SK-N-SH treated with all-trans-retinoic acid at 6 μM for 48 hours (cell line): Measurements from ENCODE around the gene KCNK17.

Source experiments
- ARNTL ChIP-seq: fragments of 450-650 bp; formaldehyde crosslinking; IDR thresholded peaks from 2 replicates; pipeline ENCODE4 v1.5.0; 2020; ENCODE audit warnings: low read depth, mild to moderate bottlenecking, moderate library complexity, borderline replicate concordance
- CREB5 ChIP-seq: fragments of 250-450 bp; sonication (Bioruptor Pico); IDR thresholded peaks from 2 replicates; pipeline ENCODE4 v1.5.1; 2020; ENCODE audit warnings: low read depth, mild to moderate bottlenecking, moderate library complexity
- OSR1 ChIP-seq: fragments of 250-450 bp; sonication (Bioruptor Pico); IDR thresholded peaks from 2 replicates; pipeline ENCODE4 v1.8.0; 2022; ENCODE audit warnings: moderate library complexity, mild to moderate bottlenecking, inconsistent platforms
- POU6F1 ChIP-seq: fragments of 250-450 bp; sonication (Bioruptor Pico); IDR thresholded peaks from 2 replicates; pipeline ENCODE4 v1.8.0; 2021; ENCODE audit warnings: low read depth, mild to moderate bottlenecking, moderate library complexity, borderline replicate concordance
- PPARA ChIP-seq: fragments of 250-450 bp; sonication (Bioruptor Pico); IDR thresholded peaks from 2 replicates; pipeline ENCODE4 v1.5.0; 2020; ENCODE audit warnings: mild to moderate bottlenecking, borderline replicate concordance
- TCF4 ChIP-seq: fragments of 250-450 bp; sonication (Bioruptor Pico); IDR thresholded peaks from 2 replicates; pipeline ENCODE4 v1.8.0; 2021; ENCODE audit warnings: mild to moderate bottlenecking, moderate library complexity, borderline replicate concordance
- TOX ChIP-seq: fragments of 250-450 bp; sonication (Bioruptor Pico); IDR thresholded peaks from 2 replicates; pipeline ENCODE4 v1.8.0; 2021; ENCODE audit warnings: mild to moderate bottlenecking, moderate library complexity, borderline replicate concordance
- ZFP3 ChIP-seq: fragments of 250-450 bp; sonication (Bioruptor Pico); IDR thresholded peaks from 2 replicates; pipeline ENCODE4 v1.5.0; 2020; ENCODE audit warnings: mild to moderate bottlenecking, moderate library complexity
- ZFP30 ChIP-seq: fragments of 450-650 bp; formaldehyde crosslinking; IDR thresholded peaks from 2 replicates; pipeline ENCODE4 v1.5.0; 2022; ENCODE audit warnings: mild to moderate bottlenecking, moderate library complexity
- ZNF565 ChIP-seq: fragments of 450-650 bp; formaldehyde crosslinking; conservative IDR thresholded peaks from 2 replicates; pipeline ENCODE4 v1.5.0; 2020; ENCODE audit warnings: low read depth, mild to moderate bottlenecking, moderate library complexity
- TF ChIP-seq, protein P1 (sequence below): fragments of 250-450 bp; sonication (Bioruptor Pico); IDR thresholded peaks from 2 replicates; pipeline ENCODE4 v1.8.0; 2020; ENCODE audit warnings: mild to moderate bottlenecking, moderate library complexity, borderline replicate concordance
- TF ChIP-seq, protein P2 (sequence below): fragments of 250-450 bp; sonication (Bioruptor Pico); IDR thresholded peaks from 2 replicates; pipeline ENCODE4 v1.5.0; 2020; ENCODE audit warnings: mild to moderate bottlenecking, moderate library complexity

- TF ChIP-seq CREB5 (CRISPR knock-in tag) (no peak), ZFP30 (CRISPR knock-in tag) (no peak), PPARA (CRISPR knock-in tag) (no peak), ZFP3 (CRISPR knock-in tag) (no peak), POU6F1 (CRISPR knock-in tag) (no peak), ZNF565 (no peak), OSR1 (CRISPR knock-in tag) (no peak), ARNTL (CRISPR knock-in tag) (no peak), TOX (CRISPR knock-in tag) (no peak), TCF4 (CRISPR knock-in tag) (no peak)
- TF ChIP-seq, protein P1, sequence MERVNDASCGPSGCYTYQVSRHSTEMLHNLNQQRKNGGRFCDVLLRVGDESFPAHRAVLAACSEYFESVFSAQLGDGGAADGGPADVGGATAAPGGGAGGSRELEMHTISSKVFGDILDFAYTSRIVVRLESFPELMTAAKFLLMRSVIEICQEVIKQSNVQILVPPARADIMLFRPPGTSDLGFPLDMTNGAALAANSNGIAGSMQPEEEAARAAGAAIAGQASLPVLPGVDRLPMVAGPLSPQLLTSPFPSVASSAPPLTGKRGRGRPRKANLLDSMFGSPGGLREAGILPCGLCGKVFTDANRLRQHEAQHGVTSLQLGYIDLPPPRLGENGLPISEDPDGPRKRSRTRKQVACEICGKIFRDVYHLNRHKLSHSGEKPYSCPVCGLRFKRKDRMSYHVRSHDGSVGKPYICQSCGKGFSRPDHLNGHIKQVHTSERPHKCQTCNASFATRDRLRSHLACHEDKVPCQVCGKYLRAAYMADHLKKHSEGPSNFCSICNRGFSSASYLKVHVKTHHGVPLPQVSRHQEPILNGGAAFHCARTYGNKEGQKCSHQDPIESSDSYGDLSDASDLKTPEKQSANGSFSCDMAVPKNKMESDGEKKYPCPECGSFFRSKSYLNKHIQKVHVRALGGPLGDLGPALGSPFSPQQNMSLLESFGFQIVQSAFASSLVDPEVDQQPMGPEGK (CRISPR knock-in tag) = no peak
- TF ChIP-seq, protein P2, sequence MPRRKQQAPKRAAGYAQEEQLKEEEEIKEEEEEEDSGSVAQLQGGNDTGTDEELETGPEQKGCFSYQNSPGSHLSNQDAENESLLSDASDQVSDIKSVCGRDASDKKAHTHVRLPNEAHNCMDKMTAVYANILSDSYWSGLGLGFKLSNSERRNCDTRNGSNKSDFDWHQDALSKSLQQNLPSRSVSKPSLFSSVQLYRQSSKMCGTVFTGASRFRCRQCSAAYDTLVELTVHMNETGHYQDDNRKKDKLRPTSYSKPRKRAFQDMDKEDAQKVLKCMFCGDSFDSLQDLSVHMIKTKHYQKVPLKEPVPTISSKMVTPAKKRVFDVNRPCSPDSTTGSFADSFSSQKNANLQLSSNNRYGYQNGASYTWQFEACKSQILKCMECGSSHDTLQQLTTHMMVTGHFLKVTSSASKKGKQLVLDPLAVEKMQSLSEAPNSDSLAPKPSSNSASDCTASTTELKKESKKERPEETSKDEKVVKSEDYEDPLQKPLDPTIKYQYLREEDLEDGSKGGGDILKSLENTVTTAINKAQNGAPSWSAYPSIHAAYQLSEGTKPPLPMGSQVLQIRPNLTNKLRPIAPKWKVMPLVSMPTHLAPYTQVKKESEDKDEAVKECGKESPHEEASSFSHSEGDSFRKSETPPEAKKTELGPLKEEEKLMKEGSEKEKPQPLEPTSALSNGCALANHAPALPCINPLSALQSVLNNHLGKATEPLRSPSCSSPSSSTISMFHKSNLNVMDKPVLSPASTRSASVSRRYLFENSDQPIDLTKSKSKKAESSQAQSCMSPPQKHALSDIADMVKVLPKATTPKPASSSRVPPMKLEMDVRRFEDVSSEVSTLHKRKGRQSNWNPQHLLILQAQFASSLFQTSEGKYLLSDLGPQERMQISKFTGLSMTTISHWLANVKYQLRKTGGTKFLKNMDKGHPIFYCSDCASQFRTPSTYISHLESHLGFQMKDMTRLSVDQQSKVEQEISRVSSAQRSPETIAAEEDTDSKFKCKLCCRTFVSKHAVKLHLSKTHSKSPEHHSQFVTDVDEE (CRISPR knock-in tag) = no peak
These were observed 39.3 kb downstream of the KCNK17 start for GRCh38 chr6:39274903-39275302.
